RKO (cell line): ENCODE measurements around the gene REG1A.

ENCODE experiments used
- DNase-seq: peaks from one replicate; pipeline ENCODE4 v3.0.0-alpha.2; 2016; ENCODE audit warnings: low spot score

Gene REG1A

DNA sequence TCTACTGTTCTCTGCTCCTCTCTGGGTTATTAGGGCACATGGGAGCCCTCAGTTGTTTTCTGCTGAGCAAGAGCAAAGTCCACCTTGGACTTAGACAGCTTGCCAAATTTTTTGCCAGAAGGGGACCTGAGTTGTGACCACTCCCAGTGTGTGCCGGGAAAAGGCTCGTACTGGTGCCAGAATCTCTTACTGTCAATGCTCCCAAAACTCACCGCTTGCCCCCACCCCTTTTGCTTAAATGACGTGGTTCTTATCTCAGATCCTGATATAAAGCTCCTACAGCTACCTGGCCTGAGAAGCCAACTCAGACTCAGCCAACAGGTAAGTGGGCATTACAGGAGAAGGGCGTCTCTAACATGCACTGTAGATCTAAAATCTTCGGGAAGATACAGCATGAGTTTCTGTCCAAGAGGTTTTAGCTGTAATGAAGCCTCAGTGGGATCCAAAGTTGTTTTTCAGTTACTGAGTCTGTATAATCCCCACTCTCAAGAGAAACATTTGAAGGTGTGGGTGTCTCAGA lies at the start of gene REG1A:
REG1A (plus strand) TSS at position 295 of the 520 bp plus-strand sequence. CDS start 374 bp downstream, outside the sequence.
- DNase-seq: no peak

DNA sequence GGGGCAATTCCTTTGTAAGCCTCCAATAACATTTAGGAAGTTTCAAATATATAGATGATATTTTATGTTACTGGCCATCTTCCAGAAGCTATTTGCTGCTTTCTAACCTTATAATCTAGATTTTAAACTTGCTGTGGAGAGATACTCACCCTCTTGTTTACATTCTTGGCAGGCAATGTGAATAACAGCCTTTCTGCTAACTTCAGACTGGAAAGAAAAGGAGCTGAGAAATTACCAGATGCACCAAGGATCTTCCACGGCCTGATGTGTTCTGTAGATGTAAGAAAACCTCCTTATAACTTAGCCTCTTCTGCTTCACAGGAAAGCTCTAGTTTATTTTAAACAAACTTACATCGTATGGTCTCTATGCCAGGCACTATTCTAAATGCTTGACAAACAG lies 49.2 kb upstream of the REG1A start:
- DNase-seq: no peak

DNA sequence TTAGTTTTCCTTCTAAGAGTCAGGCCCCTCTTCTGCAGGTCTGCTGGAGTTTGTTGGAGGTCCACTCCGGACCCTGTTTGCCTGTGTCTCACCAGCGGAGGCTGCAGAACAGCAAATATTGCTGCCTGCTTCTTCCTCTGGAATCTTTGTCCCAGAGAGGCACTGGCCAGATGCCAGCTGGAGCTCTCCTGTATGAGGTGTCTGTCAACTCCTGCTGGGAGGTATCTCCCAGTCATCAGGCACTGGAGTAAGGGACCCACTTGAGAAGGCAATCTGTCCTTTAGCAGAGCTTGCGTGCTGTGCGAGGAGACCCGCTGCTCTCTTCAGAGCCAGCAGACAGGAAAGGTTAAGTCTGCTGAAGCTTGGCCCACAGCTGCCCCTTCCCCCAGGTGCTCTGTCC lies 37.3 kb upstream of the REG1A start:
- no peak for DNase-seq

- no peak for DNase-seq
Observed at GRCh38 chr2:79083597-79084251, 36.6 kb upstream of the REG1A start.

- DNase-seq: no peak
Observed at GRCh38 chr2:79084495-79085135, 35.7 kb upstream of the REG1A start.

GRCh38 chr2:79085382-79085781 lies 34.9 kb upstream of the REG1A start:
- DNase-seq: no peak

- no peak for DNase-seq
Observed at GRCh38 chr2:79086255-79086654, 34.0 kb upstream of the REG1A start.

- DNase-seq: no peak
Observed at GRCh38 chr2:79087785-79088364, 32.4 kb upstream of the REG1A start, which contains the start of gene REG1B. Gene REG1B, minus strand, starts transcription at chr2:79087993. Its CDS starts 381 bp downstream, at chr2:79087612.

DNA sequence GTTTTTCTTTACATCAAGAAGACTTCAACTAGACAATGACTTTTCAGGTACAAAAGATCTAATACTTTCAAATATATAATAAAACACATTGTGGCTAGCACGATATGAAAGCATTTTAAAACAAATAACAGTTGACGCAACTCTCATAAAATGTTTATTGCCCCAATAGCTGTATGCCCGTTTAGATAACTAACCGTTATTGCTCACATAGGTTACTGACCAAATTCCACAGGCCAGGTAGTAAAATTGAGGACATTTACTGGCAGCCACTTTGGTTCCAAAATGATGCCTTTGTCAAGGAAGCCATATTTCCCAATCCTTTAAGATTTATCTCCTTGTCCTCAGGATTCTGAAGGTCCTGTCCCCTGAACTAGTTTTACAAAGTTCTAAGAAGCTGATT lies 29.6 kb upstream of the REG1A start:
- no peak for DNase-seq

DNA sequence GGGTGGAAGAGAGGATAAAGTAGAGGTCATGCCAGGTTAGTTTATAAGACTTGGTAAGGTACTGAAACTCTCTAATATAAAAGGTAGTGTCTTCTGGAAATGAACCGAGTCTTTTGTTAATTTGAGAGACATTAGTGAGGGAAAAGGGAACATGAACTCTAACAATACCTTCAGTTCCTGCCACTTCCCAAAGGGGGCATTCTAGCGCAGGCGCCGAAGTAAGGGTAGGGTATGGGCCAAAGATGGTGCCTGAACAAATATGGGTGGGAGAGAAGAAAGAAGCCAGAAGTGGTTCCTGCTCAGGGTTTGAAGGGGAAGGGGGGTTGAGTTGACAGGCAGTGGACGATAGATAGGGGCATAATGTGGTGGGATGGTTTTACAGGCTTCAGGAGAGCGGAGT lies 22.4 kb upstream of the REG1A start:
- no peak for DNase-seq

DNA sequence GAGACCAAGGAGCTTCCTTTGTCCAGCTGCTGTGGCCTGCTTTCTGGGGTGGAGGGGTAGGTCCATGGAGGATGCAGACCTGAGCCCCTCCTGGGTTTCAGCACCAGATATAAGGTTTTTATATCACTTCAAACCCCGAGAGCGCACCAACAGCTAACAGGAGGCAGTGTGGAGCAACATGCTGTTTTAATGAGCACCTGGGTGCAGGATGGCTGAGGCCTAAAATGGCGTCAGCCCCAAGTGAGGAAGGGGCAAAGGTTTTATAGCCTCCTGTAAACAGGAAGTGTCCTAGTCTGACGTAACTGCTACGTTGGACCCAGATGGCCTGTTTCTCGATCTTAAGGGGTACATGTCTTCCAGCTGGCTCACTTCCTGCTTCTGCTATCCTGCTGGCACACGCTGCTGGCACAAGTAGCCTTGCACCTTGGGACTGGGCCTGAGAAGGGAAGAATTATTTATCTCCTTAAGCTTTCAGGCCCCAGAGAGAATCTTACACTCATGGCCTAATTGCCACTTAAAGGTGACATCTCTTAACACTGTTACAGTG lies 21.1 kb upstream of the REG1A start:
- DNase-seq: no peak

- no peak for DNase-seq
Observed at GRCh38 chr2:79100285-79100684, 20.0 kb upstream of the REG1A start.

GRCh38 chr2:79101024-79101423 lies 19.3 kb upstream of the REG1A start:
- DNase-seq: no peak

GRCh38 chr2:79103214-79103613 lies 17.1 kb upstream of the REG1A start:
- DNase-seq: no peak

GRCh38 chr2:79105259-79105658 lies 15.0 kb upstream of the REG1A start:
- DNase-seq: no peak

GRCh38 chr2:79112269-79112668 lies 8.0 kb upstream of the REG1A start:
- DNase-seq: no peak

GRCh38 chr2:79114797-79115494 lies 5.3 kb upstream of the REG1A start:
- no peak for DNase-seq

- no peak for DNase-seq
Observed at GRCh38 chr2:79116997-79117928, 3.0 kb upstream of the REG1A start.

- DNase-seq: no peak
Observed at GRCh38 chr2:79122676-79123075, 2.4 kb downstream of the REG1A start.

DNA sequence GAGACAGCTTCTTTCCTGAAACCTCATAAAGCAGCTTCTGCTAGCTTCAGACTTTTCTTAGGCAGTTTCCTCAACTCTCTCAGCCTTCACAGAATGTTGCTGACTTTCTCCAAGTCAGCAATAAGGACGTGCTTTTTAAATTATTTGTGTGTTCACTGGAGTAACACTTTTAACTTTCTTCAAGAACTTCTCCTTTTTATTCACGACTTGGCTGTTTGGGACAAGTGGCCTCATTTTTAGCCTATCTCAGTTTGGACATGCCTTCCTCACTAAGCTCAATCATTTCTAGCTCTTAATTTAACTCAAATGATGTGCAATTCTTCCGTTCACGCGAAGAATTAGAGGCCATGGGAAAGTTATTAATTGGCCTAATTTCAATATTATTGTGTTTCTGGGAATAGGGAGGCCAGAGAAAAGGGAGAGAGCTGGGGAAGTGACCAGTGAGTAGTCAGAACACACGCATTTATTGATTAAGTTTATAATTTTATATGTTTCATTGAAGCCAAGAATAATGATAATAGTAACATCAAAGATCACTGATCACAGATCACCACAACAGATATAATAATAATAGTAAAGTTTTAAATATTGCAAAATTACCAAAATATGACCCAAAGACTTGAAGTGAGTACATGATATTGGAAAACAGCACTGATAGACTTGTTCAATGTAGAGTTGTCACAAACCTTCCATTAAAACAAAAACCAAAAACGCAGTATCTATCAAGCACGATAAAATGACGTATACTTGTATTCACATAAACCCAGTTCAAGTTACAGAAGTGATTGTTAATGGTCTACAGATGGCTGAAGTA lies 4.8 kb downstream of the REG1A start:
- DNase-seq: no peak

DNA sequence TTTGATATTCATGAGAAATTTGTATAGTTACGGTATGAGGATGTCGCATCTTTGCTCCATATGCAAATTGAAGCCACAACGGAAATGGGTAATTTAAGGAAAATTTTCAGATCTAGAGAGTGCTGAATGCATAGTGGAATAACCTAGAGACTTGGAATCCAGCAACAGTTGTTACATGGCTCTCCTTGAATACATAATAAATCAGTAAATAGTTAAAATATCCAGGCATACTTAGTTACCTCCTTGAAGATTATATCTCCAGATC lies 5.4 kb downstream of the REG1A start:
- no peak for DNase-seq
